Inferior parietal cortex (tissue), 1 donor: ENCODE measurements around the gene RFNG.

ENCODE experiments used
- DNase-seq: peaks from one replicate; pipeline ENCODE4 v3.0.0-alpha.2; 2016; ENCODE audit errors: extremely low spot score

RFNG gene

GRCh38 chr17:82058230-82058854 lies 6.7 kb upstream of the RFNG start:
- no peak for DNase-seq

DNA sequence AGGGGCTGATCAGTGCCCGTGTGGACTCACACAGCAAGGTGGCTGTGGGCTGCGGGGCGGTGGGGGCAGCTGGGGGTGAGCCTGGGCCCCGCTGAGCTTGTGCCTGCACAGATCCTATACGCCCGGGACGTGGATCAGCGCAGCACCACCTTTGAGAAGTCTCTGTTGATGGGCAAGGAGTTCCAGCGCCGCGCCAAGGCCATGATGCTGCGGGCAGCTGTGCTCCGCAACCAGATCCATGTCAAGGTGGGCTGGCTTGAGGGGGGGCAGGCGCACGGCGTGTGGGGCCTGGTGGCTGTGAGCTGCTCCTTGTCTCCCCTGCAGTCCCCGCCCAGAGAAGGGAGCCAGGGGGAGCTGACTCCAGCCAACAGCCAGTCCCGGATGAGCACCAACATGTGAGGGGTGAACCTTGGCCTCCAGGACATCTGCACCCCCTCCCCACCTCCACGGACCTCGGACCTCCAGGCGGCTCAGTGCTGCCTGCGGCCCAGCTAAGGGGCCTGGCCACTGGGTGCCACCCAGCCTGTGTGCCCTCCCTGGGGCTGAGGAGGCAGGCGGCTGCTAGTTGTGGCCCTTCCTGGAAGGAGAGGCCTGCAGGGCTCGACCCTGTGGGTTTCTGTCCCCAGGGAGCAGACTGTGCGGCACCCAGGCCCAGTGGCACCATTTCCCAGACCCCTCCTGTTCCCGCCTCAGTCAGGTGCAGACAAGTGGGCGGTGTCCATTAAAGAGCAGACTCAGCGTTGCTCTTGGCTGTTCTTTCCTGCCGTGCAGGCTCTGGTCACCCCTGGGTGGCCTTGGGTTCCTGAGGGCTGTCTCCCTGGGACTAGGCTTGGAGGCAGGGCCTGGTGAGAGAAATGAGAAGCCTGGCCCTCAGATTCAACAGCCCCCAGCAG lies 5.4 kb upstream of the RFNG start:
- no peak for DNase-seq

DNA sequence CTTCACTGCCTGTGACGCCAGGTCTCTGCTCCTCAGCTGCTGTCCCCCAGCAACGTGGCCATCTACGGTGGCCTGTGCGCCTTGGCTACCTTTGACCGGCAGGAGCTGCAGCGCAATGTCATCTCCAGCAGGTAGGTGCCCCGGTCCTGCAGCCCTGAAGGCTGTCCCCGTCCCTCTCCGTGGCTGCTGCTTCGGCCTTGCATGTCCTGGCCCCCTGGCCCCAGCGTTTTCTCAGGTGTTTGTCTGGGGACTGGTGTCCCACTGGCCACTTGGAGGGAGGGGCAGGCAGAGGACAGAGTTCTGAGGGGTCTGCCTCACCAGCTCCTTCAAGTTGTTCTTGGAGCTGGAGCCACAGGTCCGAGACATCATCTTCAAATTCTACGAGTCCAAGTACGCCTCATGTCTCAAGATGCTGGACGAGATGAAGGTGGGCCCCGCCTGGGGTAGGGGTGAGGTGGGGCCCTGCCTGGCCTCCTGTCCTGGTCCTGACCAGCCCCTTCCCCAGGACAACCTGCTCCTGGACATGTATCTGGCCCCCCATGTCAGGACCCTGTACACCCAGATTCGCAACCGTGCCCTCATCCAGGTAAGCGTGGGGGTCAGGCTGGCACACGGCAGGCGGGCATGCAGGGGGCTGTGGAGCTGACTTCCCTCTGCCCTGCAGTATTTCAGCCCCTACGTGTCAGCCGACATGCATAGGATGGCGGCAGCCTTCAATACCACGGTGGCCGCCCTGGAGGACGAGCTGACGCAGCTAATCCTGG lies 4.5 kb upstream of the RFNG start:
- no peak for DNase-seq

DNA sequence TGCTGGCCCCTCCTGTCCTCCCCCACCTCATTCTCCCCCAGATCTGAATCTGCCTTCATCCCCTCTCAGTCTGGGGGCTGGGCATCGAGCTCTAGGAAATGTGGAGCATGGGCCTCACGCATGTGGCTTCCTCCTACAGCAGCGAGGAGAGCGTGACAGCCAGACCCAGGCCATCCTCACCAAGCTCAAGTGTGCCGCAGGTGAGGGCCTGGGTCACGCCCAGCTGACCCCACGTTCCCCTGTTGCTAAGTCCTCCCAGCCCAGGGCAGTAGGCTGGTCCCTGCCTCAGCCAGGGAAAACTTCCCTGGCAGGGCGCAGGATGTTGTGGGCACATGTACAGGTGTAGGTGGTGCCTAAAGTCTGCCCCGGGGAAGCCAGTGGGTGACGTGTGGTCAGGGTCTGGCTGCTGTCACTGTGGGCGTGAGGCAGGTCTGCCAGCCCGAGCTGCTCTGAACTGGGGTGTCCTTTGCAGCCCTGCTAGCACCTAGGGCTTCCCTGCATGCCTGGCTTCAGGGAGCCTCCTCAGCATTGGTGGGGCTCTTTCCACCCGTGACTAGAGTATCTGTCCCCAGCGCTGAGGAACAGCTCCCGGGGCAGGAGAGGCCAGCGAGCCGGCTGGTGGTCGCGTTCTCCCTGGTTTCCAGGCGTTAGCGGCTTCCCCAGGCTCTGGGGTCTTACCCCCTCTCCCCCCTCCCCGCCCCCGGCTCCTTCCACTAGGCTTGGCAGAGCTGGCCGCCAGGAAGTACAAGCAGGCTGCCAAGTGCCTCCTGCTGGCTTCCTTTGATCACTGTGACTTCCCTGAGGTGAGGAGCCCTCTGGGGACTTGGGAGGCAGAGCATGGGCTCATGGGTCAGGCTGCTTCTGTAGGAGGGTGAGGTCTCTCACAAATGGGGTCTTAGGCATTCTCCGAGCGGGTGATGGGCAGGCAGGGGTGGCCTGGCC lies 3.7 kb upstream of the RFNG start:
- no peak for DNase-seq

DNA sequence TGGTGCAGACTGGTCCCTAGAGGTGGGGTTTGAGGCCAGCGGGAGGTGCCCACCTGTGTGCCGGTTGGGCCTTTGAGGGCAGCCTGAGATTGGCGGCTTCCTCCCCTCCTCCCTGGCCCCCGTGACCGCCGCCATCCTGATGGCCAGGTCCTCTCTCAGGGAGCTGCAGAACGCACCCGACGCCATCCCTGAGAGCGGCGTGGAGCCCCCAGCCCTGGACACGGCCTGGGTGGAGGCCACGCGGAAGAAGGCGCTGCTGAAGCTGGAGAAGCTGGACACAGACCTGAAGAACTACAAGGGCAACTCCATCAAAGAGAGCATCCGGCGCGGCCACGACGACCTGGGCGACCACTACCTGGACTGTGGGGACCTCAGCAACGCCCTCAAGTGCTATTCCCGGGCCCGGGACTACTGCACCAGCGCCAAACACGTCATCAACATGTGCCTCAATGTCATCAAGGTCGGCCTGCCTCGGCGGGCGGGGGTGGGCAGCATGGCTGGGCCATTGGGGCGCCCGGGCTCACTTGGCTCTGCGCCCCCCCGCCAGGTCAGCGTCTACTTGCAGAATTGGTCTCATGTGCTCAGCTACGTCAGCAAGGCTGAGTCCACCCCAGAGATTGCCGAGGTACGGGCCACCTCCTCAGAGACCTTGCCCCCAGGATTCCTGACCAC lies 2.9 kb upstream of the RFNG start:
- DNase-seq, result no peak

- DNase-seq, result no peak
Measured at GRCh38 chr17:82053556-82054263, 2.1 kb upstream of the RFNG start.

DNA sequence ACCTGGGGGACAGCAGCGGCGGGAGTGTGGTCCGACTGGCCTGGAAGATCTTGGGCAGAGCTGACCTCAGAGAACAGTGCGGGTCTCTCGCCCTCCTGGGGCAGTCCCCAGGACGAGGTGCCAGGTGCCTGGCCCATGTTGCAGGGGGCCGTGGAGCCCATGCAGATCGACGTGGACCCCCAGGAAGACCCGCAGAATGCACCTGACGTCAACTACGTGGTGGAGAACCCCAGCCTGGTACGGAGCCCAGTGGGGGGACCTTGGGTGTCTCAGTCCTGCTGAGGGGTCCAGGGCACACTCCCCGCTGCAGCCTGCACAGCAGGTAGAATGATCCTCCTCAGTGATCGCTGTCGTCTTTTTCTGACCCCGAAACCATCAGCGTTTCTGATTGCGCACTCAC lies 1.5 kb upstream of the RFNG start:
- DNase-seq, result no peak

DNA sequence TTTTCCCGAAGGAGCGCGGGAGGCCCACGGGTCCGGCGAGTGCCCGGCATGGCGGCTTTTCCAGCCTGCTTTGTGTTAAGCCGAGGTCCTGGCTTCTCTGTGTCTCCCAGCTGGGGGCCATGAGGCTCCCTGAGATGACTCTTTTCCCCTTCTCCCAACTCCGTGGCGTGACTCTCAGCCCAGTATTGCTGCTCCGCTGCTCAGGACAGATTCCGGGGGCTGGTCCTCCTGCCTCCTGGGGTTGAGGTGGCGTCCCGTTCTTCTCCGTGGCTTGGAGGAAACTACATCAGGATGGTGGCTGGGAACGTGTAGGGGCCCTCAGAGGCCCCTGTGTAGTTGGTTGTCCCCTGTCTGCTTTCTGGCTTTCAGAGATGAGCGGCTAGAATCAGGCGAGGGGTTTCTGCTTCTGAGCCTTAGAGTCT lies 1.0 kb upstream of the RFNG start:
- DNase-seq, result no peak

GRCh38 chr17:82050761-82051641 lies 610 bp downstream of the RFNG start:
- no peak for DNase-seq

- DNase-seq, result no peak
Measured at GRCh38 chr17:82050152-82050760, 1.4 kb downstream of the RFNG start.

DNA sequence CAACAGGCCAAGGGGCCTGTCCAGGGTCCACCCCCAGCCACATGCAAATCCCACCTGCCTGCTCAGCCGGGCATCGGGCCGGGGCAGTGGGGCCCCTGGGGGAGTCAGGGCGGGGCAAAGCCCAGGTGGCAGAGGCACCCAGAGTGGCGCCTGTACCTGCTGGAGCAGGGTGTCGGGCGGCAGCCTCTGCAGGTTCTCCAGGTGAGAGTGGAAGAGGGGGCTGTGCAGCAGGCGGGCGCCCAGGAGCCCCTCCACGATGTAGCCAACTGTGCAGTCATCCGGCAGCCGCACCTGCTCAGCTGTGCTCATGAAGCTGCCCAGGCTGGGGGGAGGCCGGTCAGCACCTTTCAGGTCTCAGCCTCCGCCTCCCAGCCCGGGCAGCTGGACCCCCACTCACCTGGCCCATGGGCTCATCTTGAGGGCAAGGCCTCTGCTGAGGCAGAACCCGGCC lies 2.1 kb downstream of the RFNG start:
- no peak for DNase-seq

DNA sequence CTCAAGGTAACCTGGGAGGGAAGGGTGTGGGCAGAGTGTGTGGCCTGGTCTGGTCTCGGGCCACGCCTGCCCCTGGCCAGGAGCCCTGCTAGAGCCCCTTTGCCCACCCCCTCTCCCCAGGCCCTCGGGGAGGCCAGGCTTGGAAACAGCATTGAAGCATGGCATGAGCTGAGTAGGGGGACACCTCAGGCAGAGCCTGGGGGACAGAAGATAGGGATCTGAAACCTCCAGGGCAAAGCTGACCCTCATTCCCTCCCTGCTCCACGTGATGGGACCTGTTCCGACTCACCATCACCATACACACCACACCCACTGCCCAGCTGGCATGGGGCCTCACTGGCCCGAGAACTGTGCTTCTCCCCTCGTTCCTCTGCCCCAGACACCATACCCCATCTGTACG lies 2.5 kb downstream of the RFNG start:
- DNase-seq, result no peak

GRCh38 chr17:82048571-82048971 lies 3.0 kb downstream of the RFNG start:
- DNase-seq, result no peak

- DNase-seq, result no peak
Measured at GRCh38 chr17:82047914-82048570, 3.6 kb downstream of the RFNG start.

DNA sequence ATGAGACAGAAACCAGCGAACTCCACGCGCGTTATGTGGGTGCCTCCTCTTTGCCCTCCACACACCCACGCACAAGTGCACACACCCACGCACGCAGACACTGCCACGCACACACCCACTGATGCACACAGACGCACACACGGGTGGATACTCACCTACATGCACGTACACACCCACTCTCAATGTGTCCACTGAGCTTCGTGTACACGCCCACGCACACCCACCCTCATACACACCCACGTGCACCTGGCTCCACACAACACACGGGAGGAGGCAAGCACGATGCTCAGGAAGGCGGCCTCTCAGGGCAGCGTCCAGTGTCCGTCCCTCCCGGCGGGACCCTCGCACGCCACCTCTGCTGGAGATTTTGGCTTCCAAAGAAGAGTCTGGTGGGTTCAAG lies 4.2 kb downstream of the RFNG start:
- DNase-seq, result no peak

DNA sequence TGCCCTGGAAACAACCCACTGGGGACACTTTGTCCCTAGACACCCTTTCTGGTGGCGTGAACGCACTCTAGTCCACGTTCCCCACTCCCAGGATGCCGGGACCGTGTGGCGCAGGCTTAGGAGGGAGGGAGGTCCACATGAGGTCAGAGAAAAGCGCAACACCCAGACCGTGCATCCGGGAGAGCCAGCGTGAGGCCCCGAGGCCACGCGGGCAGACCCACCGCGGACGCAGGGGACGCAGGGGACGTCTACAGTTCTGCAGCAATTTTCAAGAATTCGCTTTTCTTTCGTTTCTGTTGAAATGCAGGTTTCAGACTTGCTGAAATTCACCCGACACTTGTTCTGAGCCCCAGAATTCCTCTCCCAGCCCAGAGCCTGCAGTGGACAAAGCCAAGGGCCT lies 4.7 kb downstream of the RFNG start:
- no peak for DNase-seq

DNA sequence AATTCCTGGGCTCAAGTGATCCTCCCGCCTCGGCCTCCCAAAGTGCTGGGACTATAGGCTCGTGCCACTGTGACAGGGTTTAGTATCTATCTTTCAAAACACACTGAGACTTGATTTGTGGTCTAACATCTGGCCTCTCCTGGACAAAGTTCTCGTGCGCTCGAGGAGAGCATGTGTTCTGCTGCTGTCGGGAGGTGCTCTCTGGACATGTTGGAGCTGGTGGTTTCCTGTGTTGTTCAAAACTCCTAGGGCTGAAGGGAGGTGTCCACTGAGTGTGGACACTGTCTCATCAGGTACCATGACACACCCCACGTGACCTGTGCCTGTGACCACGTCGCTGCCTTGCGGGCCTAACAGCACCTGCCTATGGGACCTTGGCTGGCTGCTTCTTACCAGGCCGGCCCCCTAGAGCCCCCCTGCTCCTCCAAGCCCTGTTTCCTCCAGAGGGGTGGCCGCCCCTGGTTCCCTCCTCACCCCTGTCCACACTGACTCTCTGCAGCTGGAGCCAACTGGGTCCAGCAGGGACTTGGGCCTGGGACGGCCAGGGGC lies 5.6 kb downstream of the RFNG start:
- no peak for DNase-seq

- no peak for DNase-seq
Measured at GRCh38 chr17:82043507-82043906, 8.1 kb downstream of the RFNG start.
